Gastroesophageal sphincter (tissue), 3 donors: ENCODE data around the gene CLIP2.

Source experiments
- POLR2A ChIP-seq, 2 donors: fragments of 450-650 bp; IDR thresholded peaks; one replicate each; pipeline ENCODE4 v1.6.1; 2017; ENCODE audit warnings: antibody characterized with exemption in 2 of 2, mild to moderate bottlenecking in 2 of 2, moderate library complexity in 1 of 2
- TF ChIP-seq, protein P1 (sequence below), 4 experiments: fragments of 200-600 bp in 2 of 4; fragments of 450-650 bp in 2 of 4; sonication (generic) in 1 of 4; IDR thresholded peaks; one replicate each; pipeline ENCODE4 v1.5.1; 2017 to 2019; ENCODE audit warnings: antibody characterized with exemption in 4 of 4, mild to moderate bottlenecking in 2 of 4, moderate library complexity in 2 of 4

DNA sequence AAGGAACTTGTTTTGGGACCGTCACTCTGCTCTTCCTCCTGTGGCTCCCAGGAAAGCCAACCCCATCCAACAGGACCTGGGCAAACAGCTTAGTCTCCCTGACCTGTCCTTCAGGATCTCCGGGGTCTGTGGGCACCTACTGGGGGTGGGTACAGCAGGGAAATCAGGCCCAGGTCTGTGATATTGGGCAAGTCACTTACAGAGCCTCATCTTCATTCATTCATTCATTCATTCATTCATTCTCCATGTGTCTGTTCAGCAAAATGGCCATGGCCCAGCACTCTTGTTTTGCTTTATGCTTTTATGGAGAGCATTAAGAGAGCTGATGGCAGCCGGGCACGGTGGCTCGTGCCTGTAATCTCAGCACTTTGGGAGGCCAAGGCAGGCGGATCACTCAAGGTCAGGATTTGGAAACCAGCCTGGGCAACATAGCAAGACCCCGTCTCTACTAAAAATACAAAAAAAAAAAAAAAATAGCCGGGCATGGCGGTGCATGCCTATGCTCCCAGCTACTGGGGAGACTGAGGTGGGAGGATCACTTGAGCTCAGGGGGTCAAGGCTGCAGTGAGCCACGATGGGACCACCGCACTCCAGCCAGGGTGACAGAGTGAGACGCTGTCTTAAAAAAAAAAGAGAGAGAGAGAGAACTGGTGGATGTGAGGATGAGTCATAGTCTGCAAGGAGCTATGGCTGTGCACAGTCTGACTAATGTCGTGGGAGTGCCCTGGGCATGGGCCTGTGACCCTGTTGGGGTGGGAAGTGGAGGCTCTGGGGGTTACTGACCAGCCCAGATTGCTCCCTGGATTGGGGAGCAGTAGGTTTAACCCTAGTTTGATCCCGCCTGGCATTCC is 54.3 kb downstream of the CLIP2 start:
- TF ChIP-seq, protein P1, sequence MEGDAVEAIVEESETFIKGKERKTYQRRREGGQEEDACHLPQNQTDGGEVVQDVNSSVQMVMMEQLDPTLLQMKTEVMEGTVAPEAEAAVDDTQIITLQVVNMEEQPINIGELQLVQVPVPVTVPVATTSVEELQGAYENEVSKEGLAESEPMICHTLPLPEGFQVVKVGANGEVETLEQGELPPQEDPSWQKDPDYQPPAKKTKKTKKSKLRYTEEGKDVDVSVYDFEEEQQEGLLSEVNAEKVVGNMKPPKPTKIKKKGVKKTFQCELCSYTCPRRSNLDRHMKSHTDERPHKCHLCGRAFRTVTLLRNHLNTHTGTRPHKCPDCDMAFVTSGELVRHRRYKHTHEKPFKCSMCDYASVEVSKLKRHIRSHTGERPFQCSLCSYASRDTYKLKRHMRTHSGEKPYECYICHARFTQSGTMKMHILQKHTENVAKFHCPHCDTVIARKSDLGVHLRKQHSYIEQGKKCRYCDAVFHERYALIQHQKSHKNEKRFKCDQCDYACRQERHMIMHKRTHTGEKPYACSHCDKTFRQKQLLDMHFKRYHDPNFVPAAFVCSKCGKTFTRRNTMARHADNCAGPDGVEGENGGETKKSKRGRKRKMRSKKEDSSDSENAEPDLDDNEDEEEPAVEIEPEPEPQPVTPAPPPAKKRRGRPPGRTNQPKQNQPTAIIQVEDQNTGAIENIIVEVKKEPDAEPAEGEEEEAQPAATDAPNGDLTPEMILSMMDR (IDR thresholded peaks at IDR 0.05), result no peak
- TF ChIP-seq POLR2A (IDR thresholded peaks at IDR 0.05), result no peak
